Kidney capillary endothelial cell (primary cell): ENCODE measurements around the gene SCYL3.
A peak's percentile ranks its signal among the peaks of the same experiment; 100 is the strongest.
"Not testable (repeated sequence)": the region's sequence is repeated elsewhere in the genome, so short reads cannot be mapped to it uniquely, and the experiment has no call there.

Experiments used
- DNase-seq: peaks from one replicate; pipeline ENCODE4 v3.0.0-alpha.2; 2018; ENCODE audit warnings: low spot score

Gene SCYL3

GRCh38 chr1:169814265-169814664, 79.4 kb downstream of the SCYL3 start:
- no peak for DNase-seq

DNA sequence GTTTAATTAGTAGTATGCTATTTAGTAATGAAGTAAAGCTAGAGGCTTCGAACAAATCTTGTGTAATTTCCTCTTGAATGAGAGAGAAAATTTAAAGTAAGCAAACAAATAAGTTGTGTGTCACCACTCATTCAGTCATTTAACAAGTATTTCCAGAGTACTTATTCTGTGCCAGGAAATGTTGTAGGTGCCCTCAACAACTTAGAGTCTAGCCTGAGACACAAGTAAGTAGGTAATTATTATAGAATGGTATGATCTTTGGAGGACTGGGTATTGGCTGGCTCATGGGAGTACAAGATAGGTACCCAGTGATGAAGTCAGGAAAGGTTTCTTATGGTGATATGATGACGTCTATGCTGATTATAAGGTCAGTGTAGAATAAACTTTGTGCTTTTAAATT, 81.6 kb downstream of the SCYL3 start:
- DNase-seq, result no peak

- DNase-seq, result not testable (repeated sequence)
Measured at GRCh38 chr1:169811418-169812035, 82.2 kb downstream of the SCYL3 start.

- peak; percentile 26 for DNase-seq
Measured at GRCh38 chr1:169809370-169810095, 84.2 kb downstream of the SCYL3 start.

- no peak for DNase-seq
Measured at GRCh38 chr1:169804941-169805340, 88.8 kb downstream of the SCYL3 start.

- DNase-seq, result no peak
Measured at GRCh38 chr1:169802888-169803287, 90.8 kb downstream of the SCYL3 start.
